Measurements from ENCODE around the gene LIPG. TPM values are rescaled to one million over a fixed set of nuclear protein-coding genes. Genes with fewer than 3 reads are reported as not detected.
"Not testable (repeated sequence)": the region's sequence is repeated elsewhere in the genome, so short reads cannot be mapped to it uniquely, and the experiment has no call there.

Gene LIPG
- total RNA-seq, 1 experiment from 2014 or later: 57.8 TPM

DNA sequence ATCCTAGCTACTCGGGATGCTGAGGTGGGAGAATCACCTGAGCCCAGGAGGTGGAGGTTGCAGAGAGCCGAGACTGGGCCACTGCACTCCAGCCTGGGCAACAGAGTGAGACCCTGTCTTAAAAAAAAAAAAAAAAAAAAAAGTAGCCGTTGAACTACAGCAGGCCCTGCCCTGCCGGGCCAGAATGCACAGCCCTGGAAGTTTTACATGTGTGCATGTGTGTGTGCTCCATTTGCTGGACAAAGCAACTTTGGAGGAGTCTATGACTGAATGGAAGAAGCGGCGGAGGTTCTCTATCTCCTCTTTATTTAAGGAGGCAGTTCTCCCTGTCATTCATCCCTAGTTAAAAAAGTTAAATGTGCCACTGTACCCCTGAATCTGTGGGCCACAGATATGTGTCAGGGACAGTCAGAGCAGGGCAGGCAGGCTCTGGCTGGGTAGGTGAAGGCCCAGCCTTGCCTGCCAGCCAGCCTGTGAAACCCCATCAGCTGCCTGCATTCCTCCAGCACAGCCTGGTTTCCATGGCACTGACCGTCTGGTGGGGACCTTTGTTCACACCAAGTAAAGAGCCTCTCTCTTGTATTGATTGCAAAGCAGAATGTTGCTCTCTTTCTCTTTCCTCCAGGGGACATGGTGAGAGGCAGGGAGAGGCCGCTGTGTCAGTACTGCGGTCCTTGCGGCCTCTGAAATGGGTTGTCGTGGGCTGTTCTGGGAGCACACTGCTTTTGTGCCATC, 10.9 kb downstream of the LIPG start:
- Mint-ChIP-seq H3K27me3 (ENCODE audit: insufficient read depth, unreplicated experiment) (no peaks in the 10 kb centered on the region), H3K9me3 (ENCODE audit: unreplicated experiment) (no peaks in the 10 kb centered on the region), H3K27ac (ENCODE audit: low read depth, unreplicated experiment) (no peak overlapping the region), H3K4me3 (ENCODE audit: unreplicated experiment) (no peak overlapping the region), H3K4me1 (ENCODE audit: insufficient read depth, unreplicated experiment) (peaks cover 17% of the 10 kb centered on the region), H3K36me3 (ENCODE audit: insufficient read depth, unreplicated experiment) (peaks cover 26% of the 10 kb centered on the region)
- ChIA-PET CTCF (interaction anchor here (0.6 kb wide), 1 partner anchor 692 kb away, joined by 4 read pairs; no protein-coding TSS in a partner anchor), POLR2A (interaction anchor here (0.6 kb wide), 1 partner anchor 124 kb away, joined by 3 read pairs; no protein-coding TSS in a partner anchor)
- intact Hi-C loops (cut with micrococcal nuclease): no loop called here
- BruUV-seq (replicated peaks): no TSS peak
- TF ChIP-seq, protein P1, sequence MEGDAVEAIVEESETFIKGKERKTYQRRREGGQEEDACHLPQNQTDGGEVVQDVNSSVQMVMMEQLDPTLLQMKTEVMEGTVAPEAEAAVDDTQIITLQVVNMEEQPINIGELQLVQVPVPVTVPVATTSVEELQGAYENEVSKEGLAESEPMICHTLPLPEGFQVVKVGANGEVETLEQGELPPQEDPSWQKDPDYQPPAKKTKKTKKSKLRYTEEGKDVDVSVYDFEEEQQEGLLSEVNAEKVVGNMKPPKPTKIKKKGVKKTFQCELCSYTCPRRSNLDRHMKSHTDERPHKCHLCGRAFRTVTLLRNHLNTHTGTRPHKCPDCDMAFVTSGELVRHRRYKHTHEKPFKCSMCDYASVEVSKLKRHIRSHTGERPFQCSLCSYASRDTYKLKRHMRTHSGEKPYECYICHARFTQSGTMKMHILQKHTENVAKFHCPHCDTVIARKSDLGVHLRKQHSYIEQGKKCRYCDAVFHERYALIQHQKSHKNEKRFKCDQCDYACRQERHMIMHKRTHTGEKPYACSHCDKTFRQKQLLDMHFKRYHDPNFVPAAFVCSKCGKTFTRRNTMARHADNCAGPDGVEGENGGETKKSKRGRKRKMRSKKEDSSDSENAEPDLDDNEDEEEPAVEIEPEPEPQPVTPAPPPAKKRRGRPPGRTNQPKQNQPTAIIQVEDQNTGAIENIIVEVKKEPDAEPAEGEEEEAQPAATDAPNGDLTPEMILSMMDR (IDR thresholded peaks at IDR 0.05; ENCODE audit: unreplicated experiment): no peak
- no peak for DNase-seq (ENCODE audit: unreplicated experiment)

DNA sequence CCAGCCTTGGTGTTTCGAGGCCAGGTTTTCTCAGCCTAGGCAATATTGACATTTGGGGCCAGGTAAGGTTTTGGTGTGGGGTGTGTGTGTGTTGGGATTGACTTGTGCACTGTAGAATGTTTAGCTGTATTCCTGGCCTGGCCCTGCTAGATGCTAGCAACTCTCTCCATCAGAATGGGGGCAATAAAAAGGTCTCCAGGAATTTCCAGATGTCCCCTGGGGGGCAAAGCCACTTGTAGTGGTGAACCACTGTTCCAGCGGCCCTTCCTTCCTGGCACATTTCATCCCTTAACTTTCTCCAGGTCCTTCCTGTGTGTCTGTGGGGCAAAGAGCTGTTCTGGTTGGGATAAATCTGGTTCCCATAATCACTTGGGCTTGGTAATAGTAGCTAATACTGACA, 12.0 kb downstream of the LIPG start:
- H3K9me3 Mint-ChIP-seq (ENCODE audit: unreplicated experiment): no peaks in the 10 kb centered on the region
- peaks cover 17% of the 10 kb centered on the region for H3K4me1 Mint-ChIP-seq (ENCODE audit: insufficient read depth, unreplicated experiment)
- no peak for DNase-seq (ENCODE audit: unreplicated experiment)
- intact Hi-C loops (cut with micrococcal nuclease): no loop called here
- no TSS peak for BruUV-seq (replicated peaks)
- H3K27me3 Mint-ChIP-seq (ENCODE audit: insufficient read depth, unreplicated experiment): no peaks in the 10 kb centered on the region
- H3K4me3 Mint-ChIP-seq (ENCODE audit: unreplicated experiment): no peak overlapping the region
- peaks cover 22% of the 10 kb centered on the region for H3K36me3 Mint-ChIP-seq (ENCODE audit: insufficient read depth, unreplicated experiment)
- POLR2A ChIA-PET: interaction anchor here (0.9 to 1.2 kb wide), 2 partner anchors 11 to 24 kb away, joined by 3 to 4 read pairs; no protein-coding TSS in a partner anchor
- CTCF ChIA-PET: interaction anchor here (1.2 kb wide), 1 partner anchor 15 kb away, joined by 5 read pairs; no protein-coding TSS in a partner anchor
- TF ChIP-seq, protein P1 (IDR thresholded peaks at IDR 0.05; ENCODE audit: unreplicated experiment): no peak
- H3K27ac Mint-ChIP-seq (ENCODE audit: low read depth, unreplicated experiment): no peak overlapping the region

DNA sequence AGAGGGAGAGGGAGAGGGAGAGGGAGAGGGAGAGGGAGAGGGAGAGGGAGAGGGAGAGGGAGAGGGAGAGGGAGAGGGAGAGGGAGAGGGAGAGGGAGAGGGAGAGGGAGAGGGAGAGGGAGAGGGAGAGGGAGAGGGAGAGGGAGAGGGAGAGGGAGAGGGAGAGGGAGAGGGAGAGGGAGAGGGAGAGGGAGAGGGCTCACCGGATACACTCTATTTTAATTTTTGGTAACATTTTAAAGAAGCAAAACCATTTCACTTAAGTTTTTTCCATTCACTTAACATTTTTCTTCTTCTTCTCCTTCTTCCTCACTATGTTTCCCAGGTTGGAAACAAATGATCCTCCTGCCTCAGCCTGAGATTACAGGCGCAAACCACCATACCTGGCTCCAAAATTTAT, 17.2 kb downstream of the LIPG start:
- POLR2A ChIA-PET; H3K27ac Mint-ChIP-seq (ENCODE audit: low read depth, unreplicated experiment); DNase-seq (ENCODE audit: unreplicated experiment); H3K27me3 Mint-ChIP-seq (ENCODE audit: insufficient read depth, unreplicated experiment); CTCF ChIA-PET; intact Hi-C loops (cut with micrococcal nuclease); BruUV-seq (replicated peaks); H3K9me3 Mint-ChIP-seq (ENCODE audit: unreplicated experiment); H3K4me3 Mint-ChIP-seq (ENCODE audit: unreplicated experiment); H3K4me1 Mint-ChIP-seq (ENCODE audit: insufficient read depth, unreplicated experiment): not testable (repeated sequence)
- peaks cover 21% of the 10 kb centered on the region for H3K36me3 Mint-ChIP-seq (ENCODE audit: insufficient read depth, unreplicated experiment)

DNA sequence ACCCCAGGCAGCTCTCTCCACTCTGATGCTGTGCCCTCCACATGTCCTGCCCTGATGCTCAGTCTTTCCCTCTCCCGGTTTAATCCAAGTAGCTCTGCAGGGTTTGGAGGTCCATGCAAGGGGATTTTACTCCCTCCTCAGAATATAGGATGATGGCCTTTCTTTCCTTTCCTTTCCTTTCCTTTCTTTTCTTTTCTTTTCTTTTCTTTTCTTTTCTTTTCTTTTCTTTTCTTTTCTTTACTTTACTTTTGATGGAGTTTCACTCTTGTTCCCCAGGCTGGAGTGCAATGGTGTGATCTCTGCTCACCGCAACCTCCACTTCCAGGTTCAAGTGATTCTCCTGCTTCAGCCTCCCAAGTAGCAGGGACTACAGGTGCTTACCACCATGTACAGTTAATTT, 17.7 kb downstream of the LIPG start:
- POLR2A ChIA-PET; H3K4me3 Mint-ChIP-seq (ENCODE audit: unreplicated experiment); H3K4me1 Mint-ChIP-seq (ENCODE audit: insufficient read depth, unreplicated experiment); H3K9me3 Mint-ChIP-seq (ENCODE audit: unreplicated experiment); CTCF ChIA-PET; intact Hi-C loops (cut with micrococcal nuclease); H3K27me3 Mint-ChIP-seq (ENCODE audit: insufficient read depth, unreplicated experiment); DNase-seq (ENCODE audit: unreplicated experiment); BruUV-seq (replicated peaks): not testable (repeated sequence)
- Mint-ChIP-seq H3K36me3 (ENCODE audit: insufficient read depth, unreplicated experiment) (peaks cover 17% of the 10 kb centered on the region), H3K27ac (ENCODE audit: low read depth, unreplicated experiment) (peak overlapping the region; percentile 77)

DNA sequence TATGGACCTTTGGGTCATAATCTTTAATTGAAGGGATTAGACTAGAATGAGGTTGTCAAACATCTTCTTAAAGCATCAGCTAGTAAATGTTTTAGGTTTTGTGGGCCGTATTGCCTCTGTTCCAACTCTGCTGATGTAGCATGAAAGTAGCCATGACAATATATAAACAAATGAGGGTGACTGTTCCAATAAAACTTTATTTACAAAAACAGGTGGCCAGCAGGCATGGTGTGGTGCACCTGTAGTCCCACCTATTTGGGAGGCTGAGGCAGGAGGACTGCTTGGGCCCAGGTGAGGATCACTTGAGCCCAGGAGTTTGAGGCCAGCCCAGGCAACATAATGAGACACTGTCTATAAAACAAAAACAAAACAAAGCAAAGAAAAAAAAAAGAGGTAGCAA, 18.4 kb downstream of the LIPG start:
- Mint-ChIP-seq H3K4me3 (ENCODE audit: unreplicated experiment) (no peak overlapping the region), H3K9me3 (ENCODE audit: unreplicated experiment) (no peaks in the 10 kb centered on the region), H3K27me3 (ENCODE audit: insufficient read depth, unreplicated experiment) (no peaks in the 10 kb centered on the region), H3K4me1 (ENCODE audit: insufficient read depth, unreplicated experiment) (no peaks in the 10 kb centered on the region), H3K27ac (ENCODE audit: low read depth, unreplicated experiment) (no peak overlapping the region), H3K36me3 (ENCODE audit: insufficient read depth, unreplicated experiment) (peaks cover 10% of the 10 kb centered on the region)
- no TSS peak for BruUV-seq (replicated peaks)
- CTCF ChIA-PET: no interaction called here
- POLR2A ChIA-PET: no interaction called here
- TF ChIP-seq, protein P1 (IDR thresholded peaks at IDR 0.05; ENCODE audit: unreplicated experiment): no peak
- no peak for DNase-seq (ENCODE audit: unreplicated experiment)
- intact Hi-C loops (cut with micrococcal nuclease): no loop called here
